Measurements from ENCODE around the gene IFITM2.
"Not testable (repeated sequence)": the region's sequence is repeated elsewhere in the genome, so short reads cannot be mapped to it uniquely, and the experiment has no call there.

IFITM2 gene

GRCh38 chr11:307766-308708 is at the start of gene IFITM2:
Gene IFITM2, plus strand, starts transcription at chr11:307816. Its CDS starts 377 bp downstream, at chr11:308193.
- not testable (repeated sequence) for DNase-seq (ENCODE audit: low read depth)

- DNase-seq (ENCODE audit: low read depth) = no peak
These were observed 48.2 kb upstream of the IFITM2 start for GRCh38 chr11:259413-259812.

- no peak for DNase-seq (ENCODE audit: low read depth)
These were observed 46.0 kb upstream of the IFITM2 start for GRCh38 chr11:261624-262023.

- DNase-seq (ENCODE audit: low read depth) = no peak
These were observed 40.8 kb upstream of the IFITM2 start for GRCh38 chr11:266676-267439.

DNA sequence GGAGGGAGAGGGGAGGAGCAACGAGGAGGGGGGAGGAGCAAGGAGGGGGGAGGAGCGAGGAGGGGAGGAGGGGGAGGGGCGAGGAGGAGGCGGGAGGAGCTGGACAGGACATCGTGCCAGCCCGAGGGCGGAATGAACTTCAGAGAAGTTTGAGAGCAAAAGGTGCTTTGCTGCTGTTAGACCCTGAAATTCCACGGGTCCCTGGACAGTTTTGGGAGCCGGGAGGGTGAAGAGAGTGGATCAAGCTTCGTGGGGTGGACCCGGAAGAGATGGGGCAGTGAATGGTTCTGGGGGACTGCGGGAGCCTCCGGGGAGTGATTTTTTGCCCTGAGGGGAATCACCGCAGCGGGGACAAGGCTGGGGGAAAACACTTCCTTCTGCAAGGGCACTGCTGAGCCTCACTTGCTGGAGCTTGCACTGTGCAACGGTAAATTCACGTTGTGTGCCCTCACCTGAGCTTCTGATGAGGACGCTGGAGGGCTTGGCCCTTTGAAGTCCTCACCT is 40.1 kb upstream of the IFITM2 start:
- no peak for DNase-seq (ENCODE audit: low read depth)

- not testable (repeated sequence) for DNase-seq (ENCODE audit: low read depth)
These were observed 38.9 kb upstream of the IFITM2 start for GRCh38 chr11:268716-269145.

GRCh38 chr11:269146-269890 is 38.3 kb upstream of the IFITM2 start:
- DNase-seq (ENCODE audit: low read depth) = no peak

DNA sequence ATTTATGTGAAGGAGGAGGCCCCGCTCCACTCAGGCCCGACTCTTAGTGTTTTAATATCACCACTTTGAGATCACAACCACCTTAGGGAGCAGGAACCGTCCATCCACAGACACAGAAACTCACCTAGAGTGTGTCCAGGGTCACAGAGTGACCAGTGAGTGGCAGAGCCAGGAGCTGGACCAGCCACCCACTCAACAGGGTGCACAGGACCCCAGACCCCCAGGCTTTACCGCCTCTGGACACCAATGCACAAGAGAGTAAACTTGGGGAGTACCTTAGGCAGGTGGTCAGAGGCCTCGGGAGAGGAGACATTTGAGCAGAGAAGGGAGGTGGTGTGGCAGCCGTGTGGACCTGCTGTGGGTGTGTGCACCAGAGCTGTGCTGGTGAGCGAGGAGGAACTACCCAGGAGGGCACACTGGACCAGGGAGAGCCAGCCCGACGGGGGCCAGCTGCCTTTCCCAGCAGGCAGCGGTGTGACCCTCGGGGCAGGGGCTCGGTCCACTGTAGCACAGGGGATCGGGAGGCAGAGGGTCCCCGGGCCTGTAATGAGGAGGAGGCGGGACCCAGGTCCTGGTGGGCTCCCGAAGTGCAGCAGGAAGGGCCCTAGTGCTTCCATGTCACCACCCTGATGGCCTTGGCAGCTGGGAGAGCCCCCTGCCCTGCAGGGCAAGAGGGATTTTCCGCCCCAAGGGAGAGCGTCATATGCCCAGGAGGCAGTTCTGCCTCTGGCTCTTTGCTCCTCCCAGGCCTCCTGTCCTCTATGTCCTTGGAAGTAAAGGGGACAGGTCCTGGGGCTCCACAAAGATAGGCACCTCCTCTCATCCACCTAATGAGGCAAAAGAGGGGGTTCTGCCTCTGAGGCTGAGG is 36.9 kb upstream of the IFITM2 start:
- DNase-seq (ENCODE audit: low read depth) = no peak

GRCh38 chr11:271319-271715 is 36.3 kb upstream of the IFITM2 start:
- DNase-seq (ENCODE audit: low read depth) = no peak

DNA sequence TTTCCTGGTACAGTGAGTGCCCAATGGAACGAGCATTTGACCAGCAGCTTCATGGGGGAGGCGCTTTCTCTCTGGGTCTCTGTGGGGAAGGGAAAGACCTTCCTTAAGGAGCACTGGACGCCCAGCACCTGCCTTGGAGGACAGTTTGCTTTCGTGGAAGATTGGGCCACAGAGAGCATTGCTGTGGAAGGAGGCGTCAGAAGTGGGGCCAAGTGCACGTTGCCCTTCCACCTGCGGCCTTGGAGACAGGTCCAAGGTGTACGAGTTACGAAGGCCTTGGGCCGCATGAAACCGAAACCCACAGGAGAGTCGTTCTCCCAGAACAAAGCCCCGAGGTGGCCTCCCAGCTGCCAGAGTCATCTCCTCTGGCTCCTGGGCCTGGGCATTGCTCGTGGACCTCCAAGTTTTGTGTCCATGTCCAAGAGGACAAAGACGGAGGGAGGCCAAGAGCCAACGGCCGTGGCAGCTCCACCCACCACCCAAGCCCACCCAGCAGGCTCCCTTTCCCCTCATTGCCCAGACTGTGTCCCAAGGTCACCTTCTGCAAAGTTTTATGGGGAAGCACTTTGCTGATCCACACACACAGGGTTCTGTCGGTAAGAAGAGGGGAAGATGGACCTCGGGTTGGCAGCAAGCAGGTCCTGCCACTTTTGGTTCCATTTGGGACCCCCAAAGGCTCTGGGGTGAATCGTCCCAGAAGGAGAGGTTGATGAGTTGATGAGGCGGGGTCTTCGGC is 35.3 kb upstream of the IFITM2 start:
- no peak for DNase-seq (ENCODE audit: low read depth)

- DNase-seq (ENCODE audit: low read depth) = no peak
These were observed 34.8 kb upstream of the IFITM2 start for GRCh38 chr11:272931-273198.

DNA sequence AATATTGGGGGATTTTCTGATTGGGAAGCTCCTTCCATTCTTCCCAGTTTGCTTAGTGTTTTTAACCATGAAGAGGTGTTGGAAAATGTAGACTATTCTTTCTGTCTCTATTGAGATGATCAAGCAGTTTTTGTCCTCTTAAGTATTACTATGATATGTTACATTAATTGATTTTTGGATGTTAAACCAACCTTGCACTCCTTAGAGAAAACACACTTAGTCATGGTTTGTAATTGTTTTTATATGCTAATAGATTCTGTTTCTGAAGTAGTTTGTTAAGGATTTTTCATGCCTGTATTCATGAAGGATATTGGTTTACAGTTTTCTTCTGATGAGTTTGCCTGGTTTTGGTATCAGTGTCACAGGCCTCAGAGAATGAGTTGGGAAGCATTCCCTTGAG is 31.4 kb upstream of the IFITM2 start:
- no peak for DNase-seq (ENCODE audit: low read depth)

- DNase-seq (ENCODE audit: low read depth) = no peak
These were observed 29.3 kb upstream of the IFITM2 start, which contains the start of gene NLRP6 for GRCh38 chr11:278001-278951. Gene NLRP6, plus strand, starts transcription at chr11:278407. Its CDS starts 163 bp downstream, at chr11:278570.

DNA sequence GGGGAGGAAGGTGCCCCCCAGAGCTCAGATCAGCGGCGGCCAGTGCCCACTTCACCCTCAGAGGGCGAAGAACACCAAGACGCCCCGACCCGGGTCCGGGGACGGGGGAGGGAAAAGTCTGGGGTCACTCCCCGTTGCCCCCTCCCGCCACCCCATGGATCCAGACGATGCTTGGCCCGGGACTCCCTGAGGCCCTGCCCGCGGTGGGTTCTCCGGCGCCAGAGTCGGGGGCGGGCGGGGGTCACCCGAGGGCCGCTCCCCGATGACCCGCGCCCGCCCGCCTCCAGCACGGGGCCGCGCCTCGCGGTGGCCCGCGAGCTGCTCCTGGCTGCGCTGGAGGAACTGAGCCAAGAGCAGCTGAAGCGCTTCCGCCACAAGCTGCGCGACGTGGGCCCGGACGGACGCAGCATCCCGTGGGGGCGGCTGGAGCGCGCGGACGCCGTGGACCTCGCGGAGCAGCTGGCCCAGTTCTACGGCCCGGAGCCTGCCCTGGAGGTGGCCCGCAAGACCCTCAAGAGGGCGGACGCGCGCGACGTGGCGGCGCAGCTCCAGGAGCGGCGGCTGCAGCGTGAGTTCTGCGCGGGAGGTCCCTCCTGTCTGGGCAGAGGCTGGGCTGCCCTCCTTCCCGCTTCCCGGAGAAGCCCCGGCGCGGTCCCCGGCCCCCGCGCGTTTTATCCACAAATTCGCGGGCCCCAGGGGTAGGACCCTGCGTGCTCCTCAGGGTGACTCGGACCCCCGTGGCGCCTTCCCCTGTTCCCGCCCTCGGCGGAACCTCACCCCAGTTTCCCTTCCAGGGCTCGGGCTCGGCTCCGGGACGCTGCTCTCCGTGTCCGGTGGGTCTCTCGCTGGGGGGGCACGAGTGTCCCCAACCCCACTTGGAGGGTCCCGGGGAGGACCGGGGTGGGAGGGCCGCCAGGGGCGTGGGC is 28.3 kb upstream of the IFITM2 start:
- no peak for DNase-seq (ENCODE audit: low read depth)

GRCh38 chr11:279966-280705 is 27.5 kb upstream of the IFITM2 start:
- DNase-seq (ENCODE audit: low read depth) = no peak

DNA sequence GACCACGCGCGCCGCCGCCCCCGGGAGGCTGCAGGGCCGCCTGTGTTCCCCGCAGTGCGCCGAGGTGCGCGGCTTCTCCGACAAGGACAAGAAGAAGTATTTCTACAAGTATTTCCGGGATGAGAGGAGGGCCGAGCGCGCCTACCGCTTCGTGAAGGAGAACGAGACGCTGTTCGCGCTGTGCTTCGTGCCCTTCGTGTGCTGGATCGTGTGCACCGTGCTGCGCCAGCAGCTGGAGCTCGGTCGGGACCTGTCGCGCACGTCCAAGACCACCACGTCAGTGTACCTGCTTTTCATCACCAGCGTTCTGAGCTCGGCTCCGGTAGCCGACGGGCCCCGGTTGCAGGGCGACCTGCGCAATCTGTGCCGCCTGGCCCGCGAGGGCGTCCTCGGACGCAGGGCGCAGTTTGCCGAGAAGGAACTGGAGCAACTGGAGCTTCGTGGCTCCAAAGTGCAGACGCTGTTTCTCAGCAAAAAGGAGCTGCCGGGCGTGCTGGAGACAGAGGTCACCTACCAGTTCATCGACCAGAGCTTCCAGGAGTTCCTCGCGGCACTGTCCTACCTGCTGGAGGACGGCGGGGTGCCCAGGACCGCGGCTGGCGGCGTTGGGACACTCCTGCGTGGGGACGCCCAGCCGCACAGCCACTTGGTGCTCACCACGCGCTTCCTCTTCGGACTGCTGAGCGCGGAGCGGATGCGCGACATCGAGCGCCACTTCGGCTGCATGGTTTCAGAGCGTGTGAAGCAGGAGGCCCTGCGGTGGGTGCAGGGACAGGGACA is 26.7 kb upstream of the IFITM2 start:
- no peak for DNase-seq (ENCODE audit: low read depth)

Measured in stimulated activated CD8-positive, alpha-beta memory T cell treated with anti-CD3 and anti-CD28 coated beads, Interleukin-15, amount 100 ng/mL, for 1 hour (primary cell).